WERI-Rb-1 (cell line): ENCODE data around the gene MLNR.

Source experiments
- DNase-seq: peaks from one replicate; pipeline ENCODE4 v3.0.0-alpha.2; 2020
- H3K27ac ChIP-seq: fragments of 250-450 bp; sonication (Bioruptor Pico); 2 replicates; pipeline ENCODE4 v1.5.1; 2020; ENCODE audit warnings: mild to moderate bottlenecking, moderate library complexity
- H3K27me3 ChIP-seq: fragments of 250-450 bp; sonication (Bioruptor Pico); 2 replicates; pipeline ENCODE4 v1.5.1; 2021; ENCODE audit warnings: mild to moderate bottlenecking, low read depth, moderate library complexity; ENCODE audit not compliant: insufficient read depth, severe bottlenecking
- H3K36me3 ChIP-seq: fragments of 250-450 bp; sonication (Bioruptor Pico); 2 replicates; pipeline ENCODE4 v1.5.1; 2020; ENCODE audit warnings: mild to moderate bottlenecking, moderate library complexity
- H3K4me3 ChIP-seq: 2 replicates; pipeline ENCODE4 v1.5.1; 2011; ENCODE audit warnings: low read depth, mild to moderate bottlenecking, control low read depth, low read length
- H3K9me3 ChIP-seq: fragments of 250-450 bp; sonication (Bioruptor Pico); 2 replicates; pipeline ENCODE4 v1.5.1; 2021; ENCODE audit warnings: mild to moderate bottlenecking, moderate library complexity; ENCODE audit not compliant: severe bottlenecking
- CTCF ChIP-seq: IDR thresholded peaks from 2 replicates; pipeline ENCODE4 v1.5.1; 2011; ENCODE audit warnings: low read depth, mild to moderate bottlenecking, control low read depth, inconsistent platforms, low read length

Gene MLNR

GRCh38 chr13:49271264-49271663 is 51.1 kb downstream of the MLNR start:
- no peak overlapping the region for H3K27ac ChIP-seq
- H3K4me3 ChIP-seq = no peak overlapping the region
- H3K27me3 ChIP-seq = no peaks in the 10 kb centered on the region
- H3K36me3 ChIP-seq = no peaks in the 10 kb centered on the region
- no peaks in the 10 kb centered on the region for H3K9me3 ChIP-seq
- DNase-seq = no peak
- TF ChIP-seq CTCF = no peak
